Activated CD4-positive, alpha-beta T cell treated with anti-CD3 and anti-CD28 coated beads, Interleukin-2, amount 10 ng/mL, durations not matched to agents 7 days and 5 days (primary cell): ENCODE results near the gene TXNDC9. TPM values are rescaled to one million over a fixed set of nuclear protein-coding genes. Genes with fewer than 3 reads are reported as not detected.
"Not testable (repeated sequence)": the region's sequence is repeated elsewhere in the genome, so short reads cannot be mapped to it uniquely, and the experiment has no call there.

ENCODE experiments used
- CTCF ChIA-PET: fragments of 350-600 bp; sonication (Branson Sonifier 250); formaldehyde crosslinking; loops from one replicate; lab custom pipeline; 2021; ENCODE audit warnings: antibody characterized with exemption; lab: Charles Lee
- POLR2A ChIA-PET: fragments of 350-600 bp; sonication (Branson Sonifier 250); formaldehyde crosslinking; loops from one replicate; lab custom pipeline; 2021; ENCODE audit warnings: antibody characterized with exemption; lab: Charles Lee
- DNase-seq: peaks from one replicate; pipeline ENCODE4 v3.0.0-alpha.2; 2020
- H3K27ac Mint-ChIP-seq: one replicate; pipeline ENCODE4 v1.8.0; 2021; ENCODE audit warnings: mild to moderate bottlenecking, moderate library complexity, mixed read lengths
- H3K27me3 Mint-ChIP-seq: one replicate; pipeline ENCODE4 v1.8.0; 2021; ENCODE audit warnings: mixed read lengths
- H3K36me3 Mint-ChIP-seq: one replicate; pipeline ENCODE4 v1.8.0; 2021; ENCODE audit warnings: low read depth, mixed read lengths
- H3K4me1 Mint-ChIP-seq: one replicate; pipeline ENCODE4 v1.8.0; 2021; ENCODE audit warnings: mixed read lengths
- H3K4me3 Mint-ChIP-seq: one replicate; pipeline ENCODE4 v1.8.0; 2021; ENCODE audit warnings: mild to moderate bottlenecking, moderate library complexity, mixed read lengths
- H3K9me3 Mint-ChIP-seq: one replicate; pipeline ENCODE4 v1.8.0; 2021; ENCODE audit warnings: mixed read lengths
- total RNA-seq, 2 experiments: library from RNA; stranded (reverse); gene quantifications; one replicate each; pipeline ENCODE4 v1.2.3, GENCODE V29; 2021

The TXNDC9 gene
- total RNA-seq, 2 experiments from 2014 or later, result 31.4 to 33.6 TPM

DNA sequence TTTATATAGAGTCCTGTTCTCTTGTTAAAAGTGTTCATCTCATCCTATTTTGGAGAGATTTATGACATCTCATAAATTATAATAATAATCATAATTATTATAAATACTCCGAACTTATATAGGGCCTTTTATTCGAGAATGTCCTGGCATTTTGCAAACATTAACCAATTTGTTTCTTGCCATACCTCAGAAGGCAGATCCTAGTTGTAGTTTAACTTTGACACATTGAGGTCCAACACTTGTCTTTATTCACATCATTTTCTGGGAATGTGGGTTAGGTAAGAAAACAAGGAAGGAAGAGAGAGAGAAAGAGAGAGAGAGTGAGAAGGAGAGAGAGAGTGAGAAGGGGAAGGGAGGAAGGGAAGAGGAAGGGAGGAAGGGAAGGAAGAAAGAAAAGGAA is 35.0 kb downstream of the TXNDC9 start, which contains the start of gene LYG1:
Gene LYG1, minus strand, starts transcription at position 101 of the 400 bp plus-strand sequence. CDS start 5,527 bp downstream, outside the sequence.
- H3K4me3 Mint-ChIP-seq, H3K4me1 Mint-ChIP-seq, CTCF ChIA-PET, POLR2A ChIA-PET, H3K36me3 Mint-ChIP-seq, H3K27me3 Mint-ChIP-seq, DNase-seq, H3K9me3 Mint-ChIP-seq: not testable (repeated sequence)
- H3K27ac Mint-ChIP-seq, result peak within 1 kb of the TSS; percentile 25

DNA sequence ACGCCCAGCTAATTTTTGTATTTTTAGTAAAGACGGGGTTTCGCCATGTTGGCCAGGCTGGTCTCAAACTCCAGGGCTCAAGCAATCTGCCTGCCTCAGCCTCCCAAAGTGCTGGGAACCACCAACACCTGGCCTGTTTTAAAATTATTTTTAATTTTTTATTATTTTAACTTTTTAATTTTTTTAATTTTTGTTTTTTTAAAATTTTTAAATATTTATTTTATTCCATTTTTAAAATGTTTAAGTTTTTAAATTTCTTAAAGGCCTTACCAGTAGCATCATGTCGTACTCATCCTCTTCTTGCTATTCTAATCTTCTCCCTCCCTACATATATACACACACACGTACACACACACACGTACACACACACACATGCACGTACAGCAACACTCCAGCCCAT is 36.6 kb downstream of the TXNDC9 start:
- Mint-ChIP-seq H3K27me3 (no peaks in the 10 kb centered on the region), H3K36me3 (peaks cover 3% of the 10 kb centered on the region), H3K27ac (no peak overlapping the region), H3K4me1 (no peaks in the 10 kb centered on the region), H3K9me3 (peaks cover 4% of the 10 kb centered on the region), H3K4me3 (no peak overlapping the region)
- ChIA-PET CTCF (no interaction called here), POLR2A (no interaction called here)
- DNase-seq, result no peak

DNA sequence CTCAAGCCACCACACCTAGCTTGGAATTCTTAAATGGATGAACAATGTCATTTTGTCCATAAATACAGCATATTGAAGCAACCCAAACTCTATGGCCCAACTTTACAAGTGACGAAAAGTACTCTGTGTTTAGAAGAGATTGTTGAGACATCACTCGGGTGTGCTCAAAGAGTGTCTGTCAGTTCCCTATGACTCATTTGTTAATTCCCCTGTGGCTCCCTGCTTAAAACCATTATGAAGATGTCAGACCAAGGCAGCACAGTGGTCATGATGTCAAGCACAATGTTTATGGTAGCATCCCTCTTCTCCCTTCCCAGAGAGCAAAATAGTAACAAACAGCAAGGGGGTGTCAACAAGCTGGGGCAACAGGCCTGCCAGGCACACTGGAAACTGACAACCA is 38.1 kb downstream of the TXNDC9 start:
- POLR2A ChIA-PET, result no interaction called here

DNA sequence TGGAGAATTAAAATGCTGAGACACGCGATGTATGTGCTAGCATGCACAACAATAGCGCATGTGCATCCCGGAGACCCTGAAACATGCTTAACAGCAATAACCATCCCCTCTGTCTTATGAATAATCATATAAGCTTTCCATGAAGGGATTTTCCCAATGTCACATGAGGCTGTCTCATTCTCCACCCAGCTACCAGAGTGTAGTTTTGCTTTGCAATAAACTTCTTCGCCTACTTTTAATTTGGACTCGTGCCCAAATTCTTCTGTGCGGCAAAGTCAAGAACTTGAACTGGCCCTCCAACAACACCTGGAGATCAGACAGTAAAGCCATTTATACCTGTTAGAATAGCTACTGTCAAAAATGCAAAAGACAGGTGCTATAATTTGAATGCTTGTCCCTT is 50.6 kb downstream of the TXNDC9 start:
- POLR2A ChIA-PET, result no interaction called here
- no peak overlapping the region for H3K27ac Mint-ChIP-seq
- CTCF ChIA-PET, result no interaction called here
- H3K9me3 Mint-ChIP-seq, result peaks cover 1% of the 10 kb centered on the region
- no peak overlapping the region for H3K4me3 Mint-ChIP-seq
- H3K27me3 Mint-ChIP-seq, result no peaks in the 10 kb centered on the region
- H3K4me1 Mint-ChIP-seq, result no peaks in the 10 kb centered on the region
- peaks cover 8% of the 10 kb centered on the region for H3K36me3 Mint-ChIP-seq
- no peak for DNase-seq

More for the DNA sequence above, 38.1 kb downstream of the TXNDC9 start:
- CTCF ChIA-PET, result no interaction called here
- Mint-ChIP-seq H3K9me3 (peaks cover 4% of the 10 kb centered on the region), H3K27ac (no peak overlapping the region), H3K36me3 (no peaks in the 10 kb centered on the region), H3K4me1 (no peaks in the 10 kb centered on the region), H3K4me3 (no peak overlapping the region), H3K27me3 (no peaks in the 10 kb centered on the region)
- no peak for DNase-seq

DNA sequence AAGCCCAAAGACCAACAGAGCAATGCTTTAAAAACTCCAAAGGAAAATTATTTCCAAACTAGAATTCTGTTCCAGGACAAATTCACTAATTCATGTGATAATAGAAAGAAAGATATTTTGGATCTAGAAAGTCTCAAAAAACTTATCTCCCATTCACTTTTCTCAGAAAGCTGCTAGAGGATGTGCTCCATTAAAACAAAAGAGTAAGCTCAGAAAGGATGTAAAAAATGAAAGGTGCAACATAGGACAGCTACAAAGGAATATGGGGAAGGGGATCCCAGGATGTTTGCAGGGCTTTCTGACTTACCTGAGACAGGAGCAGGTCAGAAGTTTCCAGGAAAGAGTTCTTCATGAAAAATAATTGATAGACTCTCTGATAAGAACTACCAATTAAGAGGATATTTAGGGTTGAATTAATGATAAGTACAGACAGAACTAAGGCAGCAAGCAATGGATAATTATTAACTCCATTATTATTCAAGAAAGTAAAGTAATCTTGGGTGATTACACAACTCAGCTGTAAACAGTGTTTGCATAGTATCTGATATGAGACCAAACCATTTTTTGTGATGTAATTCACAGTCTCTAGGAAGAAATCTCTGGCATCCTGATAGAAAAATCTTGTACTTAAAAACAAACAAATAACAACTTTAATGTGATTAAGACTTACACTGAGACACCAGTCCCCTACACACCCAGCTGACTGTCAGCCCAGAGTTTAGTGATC is 56.0 kb downstream of the TXNDC9 start:
- no peak for DNase-seq
- H3K27ac Mint-ChIP-seq, result no peak overlapping the region
- no peaks in the 10 kb centered on the region for H3K4me1 Mint-ChIP-seq
- no peaks in the 10 kb centered on the region for H3K27me3 Mint-ChIP-seq
- CTCF ChIA-PET, result no interaction called here
- peaks cover 18% of the 10 kb centered on the region for H3K36me3 Mint-ChIP-seq
- no peak overlapping the region for H3K4me3 Mint-ChIP-seq
- POLR2A ChIA-PET, result no interaction called here
- H3K9me3 Mint-ChIP-seq, result peaks cover 7% of the 10 kb centered on the region

DNA sequence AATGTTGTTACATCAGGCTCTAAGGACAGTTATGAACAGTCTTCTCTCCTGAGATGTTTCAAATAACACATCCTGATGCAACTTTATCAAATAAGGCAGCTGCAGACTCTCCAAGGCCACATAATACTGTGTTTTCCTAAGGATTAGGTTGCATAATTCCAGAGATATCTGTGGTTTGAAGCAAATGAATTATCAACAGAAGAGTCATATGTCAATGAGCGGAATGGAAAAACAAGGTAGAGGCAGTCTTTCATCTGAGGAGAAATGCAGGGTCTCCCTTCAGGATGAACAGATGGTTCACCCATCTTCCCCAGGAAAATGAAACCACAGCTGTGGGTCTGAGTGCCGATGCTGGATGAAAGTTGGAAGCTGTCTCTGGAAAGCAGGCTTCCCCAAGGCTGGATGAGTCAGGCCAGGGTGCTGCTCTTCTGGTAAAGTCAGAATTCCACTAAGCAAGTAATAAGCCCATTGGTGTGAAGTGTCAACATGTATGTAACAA is 57.3 kb downstream of the TXNDC9 start:
- no peaks in the 10 kb centered on the region for H3K27me3 Mint-ChIP-seq
- POLR2A ChIA-PET, result no interaction called here
- no peak overlapping the region for H3K4me3 Mint-ChIP-seq
- peaks cover 17% of the 10 kb centered on the region for H3K36me3 Mint-ChIP-seq
- no peak overlapping the region for H3K27ac Mint-ChIP-seq
- DNase-seq, result no peak
- CTCF ChIA-PET, result no interaction called here
- peaks cover 7% of the 10 kb centered on the region for H3K9me3 Mint-ChIP-seq
- no peaks in the 10 kb centered on the region for H3K4me1 Mint-ChIP-seq

DNA sequence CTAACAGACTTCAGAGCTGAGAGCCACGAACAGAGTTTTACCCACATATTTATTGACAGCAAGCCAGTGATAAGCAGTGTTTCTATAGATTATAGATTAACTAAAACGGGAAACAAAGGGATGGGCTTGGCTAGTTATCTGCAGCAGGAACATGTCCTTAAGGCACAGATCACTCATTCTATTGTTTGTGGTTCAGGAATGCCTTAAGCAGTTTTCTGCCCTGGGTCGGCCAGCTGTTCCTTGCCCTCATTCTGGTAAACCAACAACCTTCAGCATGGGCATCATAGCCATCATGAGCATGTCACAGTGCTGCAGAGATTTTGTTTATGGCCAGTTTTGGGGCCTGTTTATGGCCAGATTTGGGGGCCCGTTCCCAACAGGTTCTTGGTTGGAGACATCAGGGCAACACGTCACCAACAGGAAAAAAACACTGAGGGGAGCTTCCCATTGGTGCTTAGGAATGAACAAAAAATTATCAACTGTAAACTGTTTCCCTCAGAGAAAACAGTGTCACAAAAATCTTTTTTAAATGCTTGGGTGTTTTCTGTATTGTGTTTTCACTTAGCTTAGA is 57.9 kb downstream of the TXNDC9 start:
- H3K4me1 Mint-ChIP-seq, POLR2A ChIA-PET, H3K4me3 Mint-ChIP-seq, H3K9me3 Mint-ChIP-seq, H3K27ac Mint-ChIP-seq, DNase-seq, H3K27me3 Mint-ChIP-seq: not testable (repeated sequence)
- peaks cover 16% of the 10 kb centered on the region for H3K36me3 Mint-ChIP-seq
- CTCF ChIA-PET, result interaction anchor here (0.6 kb wide), 1 partner anchor 593 kb away, joined by 3 read pairs; no protein-coding TSS in a partner anchor

DNA sequence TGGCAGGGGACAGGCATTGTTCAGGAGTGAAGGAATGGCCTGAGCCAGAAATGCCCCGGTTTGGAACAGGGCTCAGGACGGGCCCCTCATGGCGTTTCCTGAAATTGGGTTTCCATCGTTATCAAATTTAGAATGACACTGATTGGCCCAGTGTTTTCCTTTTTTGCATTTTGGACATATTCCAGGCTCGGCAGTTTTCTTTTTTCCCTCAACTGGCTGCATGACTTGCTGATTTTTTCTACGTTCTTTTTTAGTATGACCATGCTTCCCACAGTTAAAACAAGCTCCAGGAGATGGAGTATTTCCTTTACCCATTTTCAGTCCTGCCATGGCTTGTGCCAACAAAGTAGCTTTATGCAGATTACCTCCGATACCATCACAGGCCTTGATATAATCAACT is 60.3 kb downstream of the TXNDC9 start:
- no peak overlapping the region for H3K27ac Mint-ChIP-seq
- H3K9me3 Mint-ChIP-seq, result peaks cover 10% of the 10 kb centered on the region
- CTCF ChIA-PET, result no interaction called here
- POLR2A ChIA-PET, result no interaction called here
- H3K27me3 Mint-ChIP-seq, result no peaks in the 10 kb centered on the region
- no peaks in the 10 kb centered on the region for H3K4me1 Mint-ChIP-seq
- no peak for DNase-seq
- H3K4me3 Mint-ChIP-seq, result no peak overlapping the region
- peaks cover 11% of the 10 kb centered on the region for H3K36me3 Mint-ChIP-seq

Other genes with a start within 250 kb of the TXNDC9 start
- gene C2orf15, start 194.6 kb downstream of the TXNDC9 start, total RNA-seq, result 1 to 10 TPM in 1 of 2 experiments, under 1 TPM in 1; 0.72 to 1.2 TPM
- gene TSGA10, start 181.4 kb downstream of the TXNDC9 start, total RNA-seq, result 1 to 10 TPM; 6.6 to 8.1 TPM
- 1 to 10 TPM; 8.5 to 9.9 TPM for gene LIPT1, start 181.4 kb downstream of the TXNDC9 start, total RNA-seq
- 10 to 100 TPM; 59.2 to 68.0 TPM for gene MITD1, start 155.3 kb downstream of the TXNDC9 start, total RNA-seq
- gene MRPL30, start 155.1 kb downstream of the TXNDC9 start, total RNA-seq, result 10 to 100 TPM; 22.6 to 23.9 TPM
- not detected for gene LYG2, start 80.7 kb downstream of the TXNDC9 start, total RNA-seq
- gene LYG1, start 35.1 kb downstream of the TXNDC9 start, total RNA-seq, result 1 to 10 TPM; 1.3 to 1.6 TPM
- 10 to 100 TPM; 40.2 to 47.0 TPM for gene EIF5B, start 1.1 kb upstream of the TXNDC9 start, total RNA-seq
- gene REV1, start 153.7 kb upstream of the TXNDC9 start, total RNA-seq, result 10 to 100 TPM; 37.4 to 40.7 TPM